HG03045 (cell line): ENCODE measurements around the gene RAB1B.
"Not testable (repeated sequence)": the region's sequence is repeated elsewhere in the genome, so short reads cannot be mapped to it uniquely, and the experiment has no call there.

Source experiments
- ATAC-seq: cut with Tn5 transposase; IDR thresholded peaks from one replicate; pipeline ENCODE4 v1.9.1; 2021; ENCODE audit warnings: mild to moderate bottlenecking, moderate library complexity; ENCODE audit not compliant: unreplicated experiment

The RAB1B gene

GRCh38 chr11:66317723-66318599 is 49.5 kb downstream of the RAB1B start:
- ATAC-seq = no peak

- ATAC-seq = no peak
These were observed 50.1 kb downstream of the RAB1B start for GRCh38 chr11:66318600-66318970.

GRCh38 chr11:66320289-66320688 is 51.9 kb downstream of the RAB1B start:
- not testable (repeated sequence) for ATAC-seq

- ATAC-seq = not testable (repeated sequence)
These were observed 52.3 kb downstream of the RAB1B start for GRCh38 chr11:66320748-66321147.

GRCh38 chr11:66321606-66322005 is 53.2 kb downstream of the RAB1B start:
- no peak for ATAC-seq

GRCh38 chr11:66322732-66323427 is 54.4 kb downstream of the RAB1B start:
- ATAC-seq = no peak

GRCh38 chr11:66323684-66324083 is 55.2 kb downstream of the RAB1B start:
- ATAC-seq = no peak

- no peak for ATAC-seq
These were observed 56.2 kb downstream of the RAB1B start for GRCh38 chr11:66324664-66325063.

GRCh38 chr11:66325263-66325671 is 56.8 kb downstream of the RAB1B start:
- ATAC-seq = no peak

- no peak for ATAC-seq
These were observed 58.0 kb downstream of the RAB1B start for GRCh38 chr11:66326261-66327111.
